CD1c-positive myeloid dendritic cell (primary cell): ENCODE results near the gene COMT.
"Not testable (repeated sequence)": the region's sequence is repeated elsewhere in the genome, so short reads cannot be mapped to it uniquely, and the experiment has no call there.

Experiments used
- DNase-seq: peaks from one replicate; pipeline ENCODE4 v3.0.0-alpha.2; 2016; ENCODE audit errors: extremely low spot score

Gene COMT

GRCh38 chr22:19929586-19930550 is 11.7 kb upstream of the COMT start:
- DNase-seq: no peak

GRCh38 chr22:19930551-19931486 is 10.8 kb upstream of the COMT start:
- DNase-seq: no peak

- DNase-seq: no peak
These were observed 10.1 kb upstream of the COMT start for GRCh38 chr22:19931514-19931913.

GRCh38 chr22:19932367-19933206 is 9.0 kb upstream of the COMT start:
- no peak for DNase-seq

DNA sequence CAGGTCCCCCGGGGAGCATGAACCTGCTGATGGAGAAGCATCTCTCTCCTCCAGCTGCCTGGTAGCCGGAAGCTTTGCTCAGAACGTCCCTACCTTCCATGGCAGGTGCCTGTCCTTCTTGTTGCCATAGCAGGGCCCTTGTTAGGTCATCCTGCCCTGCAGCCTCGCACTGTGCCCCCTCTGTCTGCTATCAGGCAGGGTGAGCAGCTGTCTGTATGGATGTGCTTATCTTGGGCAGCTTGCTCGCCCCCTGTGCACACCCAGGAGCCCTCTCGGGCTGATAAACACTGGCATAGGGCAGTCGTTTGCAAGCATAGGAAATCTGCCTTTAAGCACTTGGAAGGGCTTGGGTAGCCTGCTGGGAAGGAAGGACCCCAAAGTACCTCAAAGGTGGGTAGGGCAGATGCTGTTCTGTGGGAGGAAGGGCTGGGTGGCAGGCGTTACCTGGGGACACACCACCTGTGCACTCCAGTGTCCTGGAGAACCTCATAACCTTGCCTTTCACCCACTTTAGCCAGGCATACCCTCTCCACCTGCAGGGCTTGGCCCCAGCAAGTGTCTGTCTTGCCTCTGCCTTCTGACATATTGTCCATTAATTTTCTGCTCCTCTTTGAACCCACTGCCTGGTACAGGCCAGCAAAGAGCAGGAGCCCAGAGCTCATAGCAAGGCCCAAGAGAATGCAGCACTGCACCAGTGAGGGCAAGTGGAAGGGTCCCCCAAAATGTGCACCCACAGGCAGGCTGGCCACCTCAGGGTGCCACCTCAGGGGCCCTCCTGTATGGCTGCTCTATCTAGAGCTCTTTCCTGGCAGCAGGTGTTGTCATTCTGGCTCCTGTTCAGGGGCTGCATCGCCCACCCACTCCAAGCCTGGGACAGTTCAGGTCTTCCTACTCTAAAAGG is 8.0 kb upstream of the COMT start:
- DNase-seq: no peak

GRCh38 chr22:19935123-19935718 is 6.4 kb upstream of the COMT start:
- DNase-seq: not testable (repeated sequence)

DNA sequence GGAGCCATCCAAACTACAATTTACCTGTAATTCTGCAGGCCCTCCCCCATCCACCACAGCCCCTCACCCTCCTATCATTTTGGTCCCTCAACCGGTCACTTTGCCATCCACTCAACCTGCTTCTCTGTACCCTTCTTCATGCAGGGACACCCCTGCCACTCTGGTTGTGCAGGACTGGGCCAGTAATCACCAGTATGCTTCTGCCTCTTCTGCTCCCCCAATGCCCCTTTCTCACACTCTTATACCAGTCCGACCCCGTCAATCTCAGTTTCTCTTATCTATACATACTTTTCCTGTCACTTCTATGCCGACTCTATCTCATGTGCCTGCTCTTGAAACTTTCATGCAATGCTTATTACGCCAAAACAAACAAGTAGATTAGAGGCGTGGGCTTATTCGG is 5.1 kb upstream of the COMT start:
- no peak for DNase-seq

DNA sequence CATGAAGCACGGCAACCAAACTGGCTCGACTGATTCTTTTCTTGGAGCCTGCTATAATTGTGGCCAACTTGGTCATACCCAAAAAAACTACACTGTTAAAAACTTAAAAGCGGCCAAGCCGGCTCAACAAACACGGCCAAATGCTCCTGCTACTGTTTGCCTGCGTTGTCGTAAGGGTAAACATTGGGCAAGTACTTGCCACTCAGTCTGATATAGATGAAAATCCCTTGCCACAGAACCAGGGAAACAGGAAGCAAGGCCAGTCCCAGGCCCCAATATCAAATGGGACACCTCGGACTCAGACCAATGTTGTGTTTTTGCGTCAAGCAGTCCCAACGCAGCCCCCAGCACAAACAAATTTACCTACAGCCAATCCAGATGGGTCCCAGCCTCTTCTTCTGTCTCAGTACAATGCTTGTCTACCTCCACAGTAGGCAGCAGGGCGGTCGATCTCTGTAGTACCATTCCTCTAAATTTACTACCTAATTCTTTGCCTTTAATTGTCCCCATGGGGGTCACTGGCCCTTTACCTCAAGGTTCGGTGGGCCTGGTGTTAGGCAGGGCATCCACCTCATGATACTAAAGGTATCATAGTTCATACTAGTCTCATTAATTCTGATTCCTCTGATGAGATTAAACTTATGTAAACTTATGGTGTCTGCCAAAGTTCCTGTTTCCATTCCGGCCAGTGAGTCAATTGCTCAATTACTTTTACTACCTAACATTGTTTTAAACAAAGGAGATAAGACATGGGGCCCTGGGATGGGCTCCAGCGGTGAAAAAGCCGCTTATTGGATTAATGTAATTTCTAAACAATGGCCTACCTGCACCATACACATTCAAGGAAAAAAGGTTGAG is 3.7 kb upstream of the COMT start:
- DNase-seq: no peak

DNA sequence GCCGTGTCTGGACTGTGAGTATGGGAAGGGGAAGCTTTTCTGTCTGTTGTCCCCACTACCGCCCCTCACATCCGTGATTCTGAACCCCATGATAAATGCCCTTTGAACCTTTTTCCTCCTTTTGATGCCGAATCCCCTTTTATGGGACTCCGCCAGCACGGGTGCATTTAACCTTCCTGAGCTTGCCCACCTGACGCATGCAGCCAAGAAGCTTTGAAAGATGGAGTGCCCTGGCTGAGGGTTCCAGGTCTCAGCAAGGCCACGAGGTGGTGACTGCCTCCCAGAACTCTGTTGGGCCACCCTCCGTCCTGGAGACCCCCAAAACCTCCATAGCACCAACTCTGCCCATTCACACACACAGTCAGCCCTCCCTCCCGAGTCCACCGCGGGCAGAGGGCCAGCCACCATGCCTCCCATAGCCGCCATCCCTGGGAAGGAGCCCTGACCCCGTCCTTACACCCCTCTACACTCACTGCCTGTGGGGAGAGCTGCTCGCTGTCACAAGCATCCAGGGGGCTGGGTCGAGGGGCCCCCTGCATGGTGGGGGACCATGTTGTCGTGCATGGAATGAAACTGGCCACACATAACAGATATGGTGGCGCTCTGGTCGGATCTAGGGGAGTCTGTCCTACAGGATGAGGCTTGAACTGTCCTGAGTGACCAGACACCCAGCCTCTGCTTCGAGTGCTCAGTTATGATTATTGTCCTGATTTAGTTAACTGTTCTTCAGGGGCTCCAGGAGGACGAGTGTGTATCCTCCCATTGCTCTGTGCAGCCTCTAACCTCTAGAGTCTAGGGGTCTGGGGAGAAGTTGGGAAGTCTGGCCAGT is 822 bp upstream of the COMT start:
- DNase-seq: no peak

GRCh38 chr22:19942157-19943081 is 847 bp downstream of the COMT start:
- peak; percentile 55 for DNase-seq

- DNase-seq: peak; percentile 17
These were observed 1.8 kb downstream of the COMT start for GRCh38 chr22:19943082-19944026.

GRCh38 chr22:19948057-19948760 is 6.6 kb downstream of the COMT start:
- DNase-seq: no peak

DNA sequence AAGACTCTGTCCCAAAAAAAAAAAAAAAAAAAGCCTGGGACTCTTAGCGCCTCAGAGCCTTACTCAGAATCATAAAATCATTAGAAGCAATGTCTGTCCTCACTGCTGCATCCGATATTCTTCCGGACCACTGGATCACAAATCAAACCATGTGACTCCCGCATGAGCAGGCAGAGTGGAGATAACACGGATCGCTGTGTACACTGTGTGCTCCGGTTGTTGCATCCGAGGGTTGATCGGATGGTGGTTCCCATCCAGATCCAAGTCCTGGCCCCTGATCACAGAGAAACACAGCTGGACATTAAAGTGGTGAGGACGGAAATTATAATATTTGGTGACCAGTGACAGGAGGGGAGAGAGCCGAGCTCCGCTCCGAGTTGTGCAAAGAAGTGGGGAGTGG is 9.8 kb downstream of the COMT start:
- DNase-seq: no peak

DNA sequence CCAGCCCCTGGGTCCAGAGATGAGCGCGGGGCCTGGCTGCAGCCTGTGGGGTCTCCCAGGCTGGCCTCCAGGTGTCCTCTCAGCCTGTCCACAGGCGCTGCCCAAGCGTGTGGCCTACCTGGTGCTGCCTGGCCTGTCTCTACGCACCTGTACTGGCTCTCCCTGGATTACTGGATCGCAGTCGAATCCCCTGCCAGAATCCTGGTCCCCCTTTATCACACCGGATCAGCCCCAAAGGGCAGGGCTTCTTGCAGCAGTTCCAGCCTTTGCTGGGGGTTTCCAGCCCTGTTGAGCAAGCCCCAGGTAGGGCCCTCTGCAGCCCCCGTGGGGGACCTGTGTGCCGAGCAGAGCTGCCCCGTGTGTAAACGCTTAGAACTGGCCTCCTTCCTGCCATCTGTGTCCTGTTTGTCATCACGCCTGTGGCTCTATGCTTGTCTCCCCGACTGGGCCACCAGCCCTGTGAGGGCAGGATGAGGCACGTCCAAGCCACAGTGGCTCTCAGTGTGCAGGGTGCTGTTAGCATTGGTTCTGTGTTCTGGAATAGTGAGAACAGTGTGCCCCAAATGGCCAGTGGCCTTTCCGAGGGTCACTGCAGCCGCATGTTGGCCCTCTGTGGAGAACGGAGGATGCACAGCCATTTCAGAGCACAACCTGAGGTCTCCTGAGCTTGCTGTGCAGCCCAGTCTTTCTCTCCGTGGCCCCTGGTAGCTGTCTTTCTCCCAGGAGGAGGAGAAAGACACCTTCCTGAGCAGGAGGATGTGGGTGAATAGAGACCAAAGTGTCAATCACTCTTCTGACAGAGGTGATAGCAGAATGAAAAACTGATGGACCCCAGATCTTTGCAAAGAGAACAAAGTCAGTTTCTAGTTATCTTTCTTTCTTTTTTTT is 13.9 kb downstream of the COMT start:
- no peak for DNase-seq
